DND-41 (cell line): ENCODE measurements around the gene GOLPH3L.
"Not testable (repeated sequence)": the region's sequence is repeated elsewhere in the genome, so short reads cannot be mapped to it uniquely, and the experiment has no call there.

ENCODE experiments used
- ATAC-seq: fragments of 200-7000 bp; cut with Tn5 transposase; 3 replicates; pipeline ENCODE4 v1.9.1; 2021; ENCODE audit warnings: low read depth; ENCODE audit not compliant: insufficient read depth
- DNase-seq: peaks from one replicate; pipeline ENCODE4 v3.0.0-alpha.2; 2020
- H2AFZ ChIP-seq: 2 replicates; pipeline ENCODE4 v1.6.0; 2012; ENCODE audit warnings: low read depth, low read length
- H3K27ac ChIP-seq: 2 replicates; pipeline ENCODE4 v1.5.1; 2012; ENCODE audit warnings: low read length, inconsistent platforms
- H3K27me3 ChIP-seq: fragments of 200-600 bp; sonication (generic); 2 replicates; pipeline ENCODE4 v1.6.0; 2012; ENCODE audit warnings: low read length, mild to moderate bottlenecking, inconsistent platforms; ENCODE audit not compliant: insufficient read depth, poor library complexity
- H3K36me3 ChIP-seq: 2 replicates; pipeline ENCODE4 v1.5.1; 2012; ENCODE audit warnings: low read length, inconsistent platforms; ENCODE audit not compliant: insufficient read depth
- H3K4me1 ChIP-seq: 2 replicates; pipeline ENCODE4 v1.5.1; 2012; ENCODE audit warnings: mild to moderate bottlenecking, low read length; ENCODE audit not compliant: insufficient read depth
- H3K4me2 ChIP-seq: 2 replicates; pipeline ENCODE4 v1.6.0; 2012; ENCODE audit warnings: mild to moderate bottlenecking, moderate library complexity, low read length, inconsistent platforms; ENCODE audit not compliant: insufficient read depth
- H3K4me3 ChIP-seq, 2 experiments: fragments of 200-600 bp in 1 of 2; shearing (Covaris generic) in 1 of 2; 2 replicates each; pipeline ENCODE4 v1.5.1; 2012 to 2016; ENCODE audit warnings: inconsistent platforms in 2 of 2, low read length in 2 of 2, mild to moderate bottlenecking in 2 of 2, low read depth in 1 of 2, moderate library complexity in 1 of 2
- H3K79me2 ChIP-seq: 2 replicates; pipeline ENCODE4 v1.6.0; 2012; ENCODE audit warnings: low read length, inconsistent platforms; ENCODE audit not compliant: insufficient read depth
- H3K9ac ChIP-seq: 2 replicates; pipeline ENCODE4 v1.6.0; 2012; ENCODE audit warnings: low read depth, mild to moderate bottlenecking, inconsistent platforms, low read length, moderate library complexity
- H3K9me3 ChIP-seq: 2 replicates; pipeline ENCODE4 v1.5.1; 2012; ENCODE audit warnings: low read length, moderate library complexity, mild to moderate bottlenecking, inconsistent platforms; ENCODE audit not compliant: insufficient read depth, severe bottlenecking
- H4K20me1 ChIP-seq: 2 replicates; pipeline ENCODE4 v1.6.0; 2012; ENCODE audit warnings: low read length; ENCODE audit not compliant: insufficient read depth
- CTCF ChIP-seq: IDR thresholded peaks from 2 replicates; pipeline ENCODE4 v1.5.1; 2012; ENCODE audit warnings: borderline replicate concordance, low read length, moderate library complexity, mild to moderate bottlenecking; ENCODE audit not compliant: poor library complexity, severe bottlenecking; ENCODE audit errors: extremely low read depth
- EZH2 ChIP-seq: IDR thresholded peaks from 3 replicates; pipeline ENCODE4 v1.6.1; 2012; ENCODE audit warnings: borderline replicate concordance, low read depth, mild to moderate bottlenecking, moderate library complexity, low read length, inconsistent platforms; ENCODE audit not compliant: severe bottlenecking

The GOLPH3L gene

GRCh38 chr1:150663321-150663720, 33.6 kb downstream of the GOLPH3L start:
- Histone ChIP-seq H3K4me2 (no peak overlapping the region), H3K27me3 (no peaks in the 10 kb centered on the region), H3K36me3 (peaks cover 31% of the 10 kb centered on the region), H4K20me1 (no peaks in the 10 kb centered on the region), H2AFZ (no peak overlapping the region), H3K79me2 (no peaks in the 10 kb centered on the region), H3K9me3 (no peaks in the 10 kb centered on the region), H3K9ac (no peak overlapping the region), H3K27ac (no peak overlapping the region), H3K4me1 (no peaks in the 10 kb centered on the region), H3K4me3 (no peak overlapping the region)
- no peak for DNase-seq
- TF ChIP-seq EZH2 (no peak), CTCF (no peak)
- no peak for ATAC-seq

- TF ChIP-seq CTCF, result no peak
- TF ChIP-seq EZH2, result no peak
- Histone ChIP-seq H3K27me3 (no peaks in the 10 kb centered on the region), H3K27ac (no peak overlapping the region), H3K4me1 (no peaks in the 10 kb centered on the region), H3K4me2 (no peak overlapping the region), H4K20me1 (no peaks in the 10 kb centered on the region), H3K9ac (no peak overlapping the region), H3K79me2 (no peaks in the 10 kb centered on the region), H3K36me3 (peaks cover 35% of the 10 kb centered on the region), H3K9me3 (no peaks in the 10 kb centered on the region), H3K4me3 (no peak overlapping the region), H2AFZ (no peak overlapping the region)
- ATAC-seq (no peak), DNase-seq (no peak)
These were observed 34.1 kb downstream of the GOLPH3L start for GRCh38 chr1:150662811-150663210.

- H3K79me2 ChIP-seq, result no peaks in the 10 kb centered on the region
- peaks cover 36% of the 10 kb centered on the region for H3K36me3 ChIP-seq
- no peak overlapping the region for H3K9ac ChIP-seq
- no peaks in the 10 kb centered on the region for H3K27me3 ChIP-seq
- no peak overlapping the region for H3K4me3 ChIP-seq
- no peak overlapping the region for H3K4me2 ChIP-seq
- no peak overlapping the region for H3K27ac ChIP-seq
- TF ChIP-seq CTCF (no peak), EZH2 (no peak)
- no peak for ATAC-seq
- no peaks in the 10 kb centered on the region for H4K20me1 ChIP-seq
- no peaks in the 10 kb centered on the region for H3K9me3 ChIP-seq
- H2AFZ ChIP-seq, result no peak overlapping the region
- H3K4me1 ChIP-seq, result no peaks in the 10 kb centered on the region
- no peak for DNase-seq
These were observed 35.8 kb downstream of the GOLPH3L start for GRCh38 chr1:150661156-150661555.

- Histone ChIP-seq H3K27me3 (no peaks in the 10 kb centered on the region), H4K20me1 (no peaks in the 10 kb centered on the region), H3K4me2 (no peak overlapping the region), H3K27ac (no peak overlapping the region), H3K4me1 (no peaks in the 10 kb centered on the region), H3K4me3 (no peak overlapping the region), H2AFZ (no peak overlapping the region), H3K9ac (no peak overlapping the region), H3K9me3 (no peaks in the 10 kb centered on the region), H3K36me3 (peaks cover 36% of the 10 kb centered on the region), H3K79me2 (no peaks in the 10 kb centered on the region)
- no peak for TF ChIP-seq CTCF
- ATAC-seq (no peak), DNase-seq (no peak)
These were observed 36.4 kb downstream of the GOLPH3L start for GRCh38 chr1:150660584-150660983.

GRCh38 chr1:150657064-150657463, 39.9 kb downstream of the GOLPH3L start:
- not testable (repeated sequence) for ATAC-seq, H3K27ac ChIP-seq, DNase-seq, H3K4me3 ChIP-seq, H3K27me3 ChIP-seq, H3K9ac ChIP-seq, H3K4me1 ChIP-seq, H3K9me3 ChIP-seq, H3K79me2 ChIP-seq, H4K20me1 ChIP-seq, H3K4me2 ChIP-seq, H2AFZ ChIP-seq
- peaks cover 29% of the 10 kb centered on the region; the same call in 1 of the 2 replicates for H3K36me3 ChIP-seq
